ENCODE results near the gene CACNA2D3. TPM values are rescaled to one million over a fixed set of nuclear protein-coding genes. Genes with fewer than 3 reads are reported as not detected.

The CACNA2D3 gene
- total RNA-seq, 2 donors from 2014 or later: 0.97 TPM; not detected in 1

DNA sequence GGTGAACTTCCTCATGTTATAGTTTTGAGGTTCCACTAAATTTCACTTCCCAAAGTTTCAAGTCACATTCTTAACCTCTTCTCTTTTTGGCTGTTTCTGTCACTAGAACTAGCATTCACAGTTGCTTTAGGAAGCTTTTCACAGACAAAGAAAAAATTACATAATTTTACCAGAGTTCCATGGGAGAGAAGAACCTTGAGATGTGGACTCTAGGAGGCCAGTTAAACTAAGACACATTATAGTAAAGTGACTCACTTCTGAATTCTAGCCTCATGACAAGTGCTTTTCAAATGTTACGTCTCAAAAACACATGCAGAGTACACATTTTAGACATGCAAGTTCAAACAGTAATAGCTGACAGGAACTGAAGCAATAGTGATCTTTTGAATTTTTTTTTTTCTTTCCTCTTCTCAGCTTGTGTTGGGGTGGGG is 845.4 kb downstream of the CACNA2D3 start:
- Histone ChIP-seq H3K27me3 (ENCODE audit: control insufficient read depth, insufficient read depth, low read length, poor library complexity, severe bottlenecking) (no peaks in the 10 kb centered on the region), H3K9ac (ENCODE audit: extremely low read depth, low read length, poor library complexity, severe bottlenecking) (no peak overlapping the region), H3K4me3 (ENCODE audit: low read length) (no peak overlapping the region), H3K9me3 (ENCODE audit: control insufficient read depth, low read length) (no peaks in the 10 kb centered on the region), H3K4me1 (ENCODE audit: control insufficient read depth, insufficient read depth, low read length) (peaks cover 24% of the 10 kb centered on the region), H3K36me3 (ENCODE audit: control insufficient read depth, insufficient read depth, low read length) (no peaks in the 10 kb centered on the region), H3K27ac (ENCODE audit: low read depth, low read length) (no peak overlapping the region)
- peaks cover 5% of the 10 kb centered on the region for H3K27me3 Mint-ChIP-seq (ENCODE audit: insufficient read depth)
- no peak overlapping the region for H3K27ac Mint-ChIP-seq
- WGBS, 2 experiments (ENCODE audit: insufficient coverage in 1 of 2, insufficient read length in 1 of 2): 93 to 100% methylated on average over 1 of the region's 1 CpG
- TF ChIP-seq, protein P1, sequence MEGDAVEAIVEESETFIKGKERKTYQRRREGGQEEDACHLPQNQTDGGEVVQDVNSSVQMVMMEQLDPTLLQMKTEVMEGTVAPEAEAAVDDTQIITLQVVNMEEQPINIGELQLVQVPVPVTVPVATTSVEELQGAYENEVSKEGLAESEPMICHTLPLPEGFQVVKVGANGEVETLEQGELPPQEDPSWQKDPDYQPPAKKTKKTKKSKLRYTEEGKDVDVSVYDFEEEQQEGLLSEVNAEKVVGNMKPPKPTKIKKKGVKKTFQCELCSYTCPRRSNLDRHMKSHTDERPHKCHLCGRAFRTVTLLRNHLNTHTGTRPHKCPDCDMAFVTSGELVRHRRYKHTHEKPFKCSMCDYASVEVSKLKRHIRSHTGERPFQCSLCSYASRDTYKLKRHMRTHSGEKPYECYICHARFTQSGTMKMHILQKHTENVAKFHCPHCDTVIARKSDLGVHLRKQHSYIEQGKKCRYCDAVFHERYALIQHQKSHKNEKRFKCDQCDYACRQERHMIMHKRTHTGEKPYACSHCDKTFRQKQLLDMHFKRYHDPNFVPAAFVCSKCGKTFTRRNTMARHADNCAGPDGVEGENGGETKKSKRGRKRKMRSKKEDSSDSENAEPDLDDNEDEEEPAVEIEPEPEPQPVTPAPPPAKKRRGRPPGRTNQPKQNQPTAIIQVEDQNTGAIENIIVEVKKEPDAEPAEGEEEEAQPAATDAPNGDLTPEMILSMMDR (conservative IDR thresholded peaks at IDR 0.05): no peak
- peaks cover 51% of the 10 kb centered on the region for H3K4me1 Mint-ChIP-seq
- no peak for DNase-seq
- H3K36me3 Mint-ChIP-seq (ENCODE audit: low read depth): peaks cover 4% of the 10 kb centered on the region
- no peak overlapping the region for H3K4me3 Mint-ChIP-seq
- H3K9me3 Mint-ChIP-seq: no peaks in the 10 kb centered on the region

DNA sequence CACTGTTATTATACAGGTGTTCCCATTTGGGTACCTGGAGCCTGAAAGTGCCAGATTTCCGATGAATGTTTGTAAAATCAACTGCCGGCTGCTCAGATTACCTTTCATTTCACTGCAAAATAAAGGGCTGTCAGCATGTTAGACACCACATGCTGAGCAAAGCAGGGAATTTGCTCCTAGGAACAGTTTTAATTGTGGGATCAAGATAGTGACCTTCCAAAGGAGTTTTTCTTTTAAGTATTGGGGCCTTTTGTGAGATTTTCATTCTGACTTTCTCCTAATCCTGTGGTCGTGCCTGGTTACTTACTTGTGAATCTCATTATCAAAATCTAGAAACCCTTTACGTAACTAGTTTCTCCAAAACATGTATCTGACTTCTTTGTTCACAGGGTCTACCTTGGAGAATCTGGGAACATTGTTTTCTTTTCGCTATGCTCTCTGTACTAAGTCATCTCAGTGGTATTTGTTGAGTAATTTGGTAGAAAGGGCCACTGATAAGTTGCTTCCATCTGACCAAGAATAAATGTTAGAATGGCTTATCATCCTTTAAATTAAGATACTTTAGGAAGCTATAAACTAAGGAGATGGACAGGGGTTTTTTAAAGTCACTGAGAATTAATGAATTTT is 846.3 kb downstream of the CACNA2D3 start:
- H3K36me3 ChIP-seq (ENCODE audit: control insufficient read depth, insufficient read depth, low read length): no peaks in the 10 kb centered on the region
- H3K4me3 ChIP-seq (ENCODE audit: low read length): no peak overlapping the region
- H3K9ac ChIP-seq (ENCODE audit: extremely low read depth, low read length, poor library complexity, severe bottlenecking): no peak overlapping the region
- peaks cover 5% of the 10 kb centered on the region for H3K27me3 Mint-ChIP-seq (ENCODE audit: insufficient read depth)
- H3K36me3 Mint-ChIP-seq (ENCODE audit: low read depth): peaks cover 4% of the 10 kb centered on the region
- no peak overlapping the region for H3K27ac ChIP-seq (ENCODE audit: low read depth, low read length)
- H3K4me3 Mint-ChIP-seq: no peak overlapping the region
- peaks cover 24% of the 10 kb centered on the region for H3K4me1 ChIP-seq (ENCODE audit: control insufficient read depth, insufficient read depth, low read length)
- H3K9me3 ChIP-seq (ENCODE audit: control insufficient read depth, low read length): no peaks in the 10 kb centered on the region
- TF ChIP-seq, protein P1 (conservative IDR thresholded peaks at IDR 0.05): no peak
- 49 to 55% methylated on average over 5 of the region's 5 CpGs for WGBS, 2 experiments (ENCODE audit: insufficient coverage in 1 of 2, insufficient read length in 1 of 2)
- H3K27ac Mint-ChIP-seq: peak overlapping the region; percentile 57
- DNase-seq: no peak
- H3K9me3 Mint-ChIP-seq: no peaks in the 10 kb centered on the region
- peaks cover 45% of the 10 kb centered on the region for H3K4me1 Mint-ChIP-seq
- H3K27me3 ChIP-seq (ENCODE audit: control insufficient read depth, insufficient read depth, low read length, poor library complexity, severe bottlenecking): no peaks in the 10 kb centered on the region

DNA sequence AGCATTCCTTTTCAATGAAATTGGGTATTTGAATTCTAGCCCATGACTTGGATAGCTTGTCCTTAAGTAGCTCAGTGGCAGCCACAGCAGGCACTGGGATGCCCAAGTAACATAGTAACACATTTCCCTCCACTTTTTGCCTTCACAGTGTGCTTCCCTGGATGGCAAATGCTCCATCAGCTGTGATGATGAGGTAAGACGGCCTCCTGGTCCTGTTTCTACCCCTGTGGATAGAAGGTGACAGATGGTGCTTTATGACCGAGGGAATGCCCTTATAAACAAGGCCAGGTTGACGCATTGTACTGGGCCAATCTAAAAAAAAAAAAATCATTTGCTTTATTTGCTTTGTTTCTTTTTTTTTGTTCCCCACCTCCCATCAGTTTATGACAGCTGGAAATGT is 847.3 kb downstream of the CACNA2D3 start:
- TF ChIP-seq, protein P1 (conservative IDR thresholded peaks at IDR 0.05): no peak
- peaks cover 22% of the 10 kb centered on the region for H3K4me1 ChIP-seq (ENCODE audit: control insufficient read depth, insufficient read depth, low read length)
- Mint-ChIP-seq H3K9me3 (no peaks in the 10 kb centered on the region), H3K4me1 (peaks cover 35% of the 10 kb centered on the region), H3K4me3 (no peak overlapping the region), H3K27ac (no peak overlapping the region), H3K27me3 (ENCODE audit: insufficient read depth) (peaks cover 5% of the 10 kb centered on the region), H3K36me3 (ENCODE audit: low read depth) (peaks cover 4% of the 10 kb centered on the region)
- no peak overlapping the region for H3K4me3 ChIP-seq (ENCODE audit: low read length)
- H3K9ac ChIP-seq (ENCODE audit: extremely low read depth, low read length, poor library complexity, severe bottlenecking): no peak overlapping the region
- H3K36me3 ChIP-seq (ENCODE audit: control insufficient read depth, insufficient read depth, low read length): no peaks in the 10 kb centered on the region
- DNase-seq: no peak
- no peaks in the 10 kb centered on the region for H3K9me3 ChIP-seq (ENCODE audit: control insufficient read depth, low read length)
- no peaks in the 10 kb centered on the region for H3K27me3 ChIP-seq (ENCODE audit: control insufficient read depth, insufficient read depth, low read length, poor library complexity, severe bottlenecking)
- WGBS, 2 experiments (ENCODE audit: insufficient coverage in 1 of 2, insufficient read length in 1 of 2): 83 to 99% methylated on average over 2 to 3 of the region's 3 CpGs
- H3K27ac ChIP-seq (ENCODE audit: low read depth, low read length): no peak overlapping the region

Data from endodermal cell (in vitro differentiated cells).